Naive thymus-derived CD4-positive, alpha-beta T cell (primary cell): Measurements from ENCODE around the gene PCDHGB5. TPM values are rescaled to one million over a fixed set of nuclear protein-coding genes. Genes with fewer than 3 reads are reported as not detected.
"Not testable (repeated sequence)": the region's sequence is repeated elsewhere in the genome, so short reads cannot be mapped to it uniquely, and the experiment has no call there.

Experiments used
- ATAC-seq: fragments of 150-1000 bp; cut with Tn5 transposase; 2 replicates; pipeline ENCODE4 v1.10.0; 2021; ENCODE audit warnings: mild to moderate bottlenecking, moderate library complexity
- CTCF ChIA-PET: fragments of 350-600 bp; sonication (Branson Sonifier 250); formaldehyde crosslinking; loops from one replicate; lab custom pipeline; 2021; ENCODE audit warnings: antibody characterized with exemption; lab: Charles Lee
- POLR2A ChIA-PET: fragments of 350-600 bp; sonication (Branson Sonifier 250); formaldehyde crosslinking; loops from one replicate; lab custom pipeline; 2021; ENCODE audit warnings: antibody characterized with exemption, inconsistent platforms; lab: Charles Lee
- DNase-seq, 9 donors: peaks; one replicate each; pipeline versions ENCODE4 v3.0.0 to v3.0.0-alpha.2; 2020 to 2022; ENCODE audit warnings: mixed read lengths in 1 of 9
- H3K27ac ChIP-seq: one replicate; pipeline ENCODE4 v1.7.0; 2013; ENCODE audit warnings: mild to moderate bottlenecking, low read depth, low read length, moderate library complexity
- H3K27me3 ChIP-seq, 2 donors: one replicate each; pipeline ENCODE4 v1.7.0; 2013; ENCODE audit warnings: low read length in 2 of 2, mild to moderate bottlenecking in 2 of 2, moderate library complexity in 2 of 2; ENCODE audit not compliant: control insufficient read depth in 2 of 2, insufficient read depth in 2 of 2
- H3K36me3 ChIP-seq, 3 experiments: 1 replicate in 2 of 3; 2 replicates in 1 of 3; pipeline ENCODE4 v1.7.0; 2013; ENCODE audit warnings: low read length in 3 of 3, mild to moderate bottlenecking in 3 of 3, moderate library complexity in 1 of 3; ENCODE audit not compliant: insufficient read depth in 3 of 3, control insufficient read depth in 2 of 3
- H3K4me1 ChIP-seq, 2 donors: one replicate each; pipeline ENCODE4 v1.7.0; 2013; ENCODE audit warnings: low read length in 2 of 2, mild to moderate bottlenecking in 2 of 2, moderate library complexity in 1 of 2; ENCODE audit not compliant: control insufficient read depth in 2 of 2, insufficient read depth in 2 of 2
- H3K4me3 ChIP-seq: 2 replicates; pipeline ENCODE4 v1.7.0; 2013; ENCODE audit warnings: mild to moderate bottlenecking, low read length
- H3K9me3 ChIP-seq, 3 experiments: 1 replicate in 2 of 3; 2 replicates in 1 of 3; pipeline ENCODE4 v1.7.0; 2013; ENCODE audit warnings: low read length in 3 of 3; ENCODE audit not compliant: control insufficient read depth in 2 of 3
- H3K27ac Mint-ChIP-seq, 9 donors: one replicate each; pipeline ENCODE4 v1.8.0; 2020 to 2022; ENCODE audit warnings: mixed read lengths in 9 of 9, mild to moderate bottlenecking in 8 of 9, moderate library complexity in 5 of 9, inconsistent platforms in 2 of 9
- H3K27me3 Mint-ChIP-seq, 5 donors: one replicate each; pipeline ENCODE4 v1.8.0; 2021 to 2022; ENCODE audit warnings: mixed read lengths in 5 of 5, mild to moderate bottlenecking in 1 of 5
- H3K36me3 Mint-ChIP-seq, 5 donors: one replicate each; pipeline ENCODE4 v1.8.0; 2020 to 2022; ENCODE audit warnings: mixed read lengths in 5 of 5, mild to moderate bottlenecking in 3 of 5, inconsistent platforms in 1 of 5
- H3K4me1 Mint-ChIP-seq, 7 donors: one replicate each; pipeline ENCODE4 v1.8.0; 2020 to 2022; ENCODE audit warnings: mixed read lengths in 7 of 7, mild to moderate bottlenecking in 3 of 7, inconsistent platforms in 1 of 7
- H3K4me3 Mint-ChIP-seq, 10 donors: one replicate each; pipeline ENCODE4 v1.8.0; 2020 to 2022; ENCODE audit warnings: mild to moderate bottlenecking in 10 of 10, mixed read lengths in 10 of 10, moderate library complexity in 6 of 10, inconsistent platforms in 2 of 10
- H3K9me3 Mint-ChIP-seq, 11 donors: one replicate each; pipeline ENCODE4 v1.8.0; 2020 to 2022; ENCODE audit warnings: mixed read lengths in 11 of 11, mild to moderate bottlenecking in 4 of 11, inconsistent platforms in 1 of 11, moderate library complexity in 1 of 11
- intact Hi-C, 2 donors: fragments of 100-400 bp; cut with micrococcal nuclease; formaldehyde crosslinking; loops; one replicate each; pipeline ENCODE4 v1.15.1; 2023
- polyA plus RNA-seq, 2 donors: library from polyadenylated mRNA; unstranded; fragments of 300-500 nt; fragmentation: Illumina TruSeq; gene quantifications; one replicate each; pipeline ENCODE4 v1.2.3, GENCODE V29; 2021
- total RNA-seq, 6 experiments: library from RNA in 5 of 6; stranded (reverse) in 5 of 6; gene quantifications; 1 replicate in 5 of 6; 2 replicates in 1 of 6; pipeline ENCODE4 v1.2.3 and lab custom pipeline; 2021 to 2026

The PCDHGB5 gene
- total and polyA plus RNA-seq, 7 experiments from 2014 or later, result 0.09 to 0.49 (median 0.42) TPM

- H3K27ac Mint-ChIP-seq, H3K4me1 ChIP-seq, H3K27me3 ChIP-seq, H3K4me3 Mint-ChIP-seq, H3K27ac ChIP-seq, H3K4me3 ChIP-seq, intact Hi-C loops, POLR2A ChIA-PET, DNase-seq, ATAC-seq, CTCF ChIA-PET, H3K36me3 ChIP-seq, H3K4me1 Mint-ChIP-seq: not testable (repeated sequence)
- peaks cover 0 to 46% (median 0%) of the 10 kb centered on the region in 3 experiments for H3K9me3 ChIP-seq
- H3K27me3 Mint-ChIP-seq, result peaks cover 19 to 79% (median 69%) of the 10 kb centered on the region in 5 donors
- H3K9me3 Mint-ChIP-seq, result peaks cover 8 to 91% (median 47%) of the 10 kb centered on the region in 11 donors
- peaks cover 2 to 22% (median 10%) of the 10 kb centered on the region in 5 donors for H3K36me3 Mint-ChIP-seq
Measured at GRCh38 chr5:141375444-141376155, 22.1 kb upstream of the PCDHGB5 start.

- H3K27me3 ChIP-seq, result peaks cover 0 to 18% of the 10 kb centered on the region in 2 donors
- H3K4me3 ChIP-seq, result no peak within 1 kb of the TSS
- H3K36me3 Mint-ChIP-seq, result peaks cover 0 to 17% (median 10%) of the 10 kb centered on the region in 5 donors
- H3K4me1 ChIP-seq, result no peaks in the 10 kb centered on the region
- ATAC-seq, result peak; percentile 36
- H3K36me3 ChIP-seq, result no peaks in the 10 kb centered on the region
- peak within 1 kb of the TSS; percentile 46 to 83 (median 70) for H3K4me3 Mint-ChIP-seq
- peak within 1 kb of the TSS in 1 of 9 donors; percentile 14 for H3K27ac Mint-ChIP-seq
- CTCF ChIA-PET, result no interaction called here
- DNase-seq, result no peak
- POLR2A ChIA-PET, result no interaction called here
- intact Hi-C loops, result no loop called here
- H3K27me3 Mint-ChIP-seq, result peaks cover 36 to 85% (median 79%) of the 10 kb centered on the region in 5 donors
- H3K4me1 Mint-ChIP-seq, result peaks cover 0 to 4% (median 0%) of the 10 kb centered on the region in 7 donors
- H3K9me3 ChIP-seq, result peaks cover 0 to 30% (median 0%) of the 10 kb centered on the region in 3 experiments
- no peak within 1 kb of the TSS for H3K27ac ChIP-seq
- peaks cover 0 to 87% (median 41%) of the 10 kb centered on the region in 11 donors for H3K9me3 Mint-ChIP-seq
Measured at GRCh38 chr5:141382469-141383294, 15.1 kb upstream of the PCDHGB5 start, which contains the start of gene PCDHGA7. TSS of gene PCDHGA7 (plus strand) at chr5:141382742. CDS start at chr5:141382900, 158 bp downstream.

GRCh38 chr5:141383345-141383744, 14.4 kb upstream of the PCDHGB5 start:
- H3K27me3 Mint-ChIP-seq, result peaks cover 38 to 86% (median 81%) of the 10 kb centered on the region in 5 donors
- H3K4me3 ChIP-seq, result no peak overlapping the region
- H3K27ac Mint-ChIP-seq, result no peak overlapping the region
- H3K4me1 Mint-ChIP-seq, result peaks cover 0 to 4% (median 0%) of the 10 kb centered on the region in 7 donors
- ATAC-seq (no peak), DNase-seq (no peak)
- intact Hi-C loops, result no loop called here
- no peak overlapping the region for H3K27ac ChIP-seq
- ChIA-PET POLR2A (no interaction called here), CTCF (no interaction called here)
- H3K4me3 Mint-ChIP-seq, result peak overlapping the region in 2 of 10 donors; percentile 2 to 64
- no peaks in the 10 kb centered on the region for H3K4me1 ChIP-seq
- no peaks in the 10 kb centered on the region for H3K36me3 ChIP-seq
- peaks cover 0 to 18% of the 10 kb centered on the region in 2 donors for H3K27me3 ChIP-seq
- H3K9me3 ChIP-seq, result peaks cover 0 to 31% (median 0%) of the 10 kb centered on the region in 3 experiments
- H3K9me3 Mint-ChIP-seq, result peaks cover 0 to 85% (median 44%) of the 10 kb centered on the region in 11 donors
- peaks cover 0 to 19% (median 10%) of the 10 kb centered on the region in 5 donors for H3K36me3 Mint-ChIP-seq

GRCh38 chr5:141384471-141385267, 13.1 kb upstream of the PCDHGB5 start:
- Histone ChIP-seq H3K36me3 (no peaks in the 10 kb centered on the region), H3K4me3 (no peak overlapping the region), H3K27ac (no peak overlapping the region), H3K27me3 (peaks cover 0 to 18% of the 10 kb centered on the region in 2 donors), H3K4me1 (no peaks in the 10 kb centered on the region), H3K9me3 (peaks cover 0 to 42% (median 0%) of the 10 kb centered on the region in 3 experiments)
- CTCF ChIA-PET, result interaction anchor here (0.6 kb wide), 1 partner anchor 21 kb away, joined by 8 read pairs; no protein-coding TSS in a partner anchor
- intact Hi-C loops, result no loop called here
- no peak for DNase-seq
- peaks cover 0 to 86% (median 55%) of the 10 kb centered on the region in 11 donors for H3K9me3 Mint-ChIP-seq
- no peak for ATAC-seq
- H3K4me1 Mint-ChIP-seq, result peaks cover 0 to 4% (median 0%) of the 10 kb centered on the region in 7 donors
- H3K27me3 Mint-ChIP-seq, result peaks cover 41 to 86% (median 81%) of the 10 kb centered on the region in 5 donors
- H3K4me3 Mint-ChIP-seq, result no peak overlapping the region
- POLR2A ChIA-PET, result no interaction called here
- peaks cover 0 to 27% (median 10%) of the 10 kb centered on the region in 5 donors for H3K36me3 Mint-ChIP-seq
- no peak overlapping the region for H3K27ac Mint-ChIP-seq

GRCh38 chr5:141387557-141388311, 10.0 kb upstream of the PCDHGB5 start, which contains the start of gene PCDHGB4:
TSS of gene PCDHGB4 (plus strand) at chr5:141387698. CDS start at chr5:141387885, 187 bp downstream.
- Mint-ChIP-seq H3K9me3 (peaks cover 0 to 90% (median 56%) of the 10 kb centered on the region in 11 donors), H3K36me3 (peaks cover 5 to 31% (median 10%) of the 10 kb centered on the region in 5 donors), H3K4me3 (peak within 1 kb of the TSS in 9 of 10 donors; percentile 19 to 68 (median 50)), H3K27me3 (peaks cover 36 to 85% (median 81%) of the 10 kb centered on the region in 5 donors)
- DNase-seq, result peak in 3 of 9 donors; percentile 8 to 24 (median 8)
- ATAC-seq, result peak; percentile 74
- H3K36me3 ChIP-seq, H3K4me1 Mint-ChIP-seq, H3K27ac Mint-ChIP-seq, H3K4me1 ChIP-seq, CTCF ChIA-PET, POLR2A ChIA-PET, H3K27ac ChIP-seq, intact Hi-C loops, H3K4me3 ChIP-seq: not testable (repeated sequence)
- H3K27me3 ChIP-seq, result peaks cover 4 to 16% of the 10 kb centered on the region in 2 donors
- peaks cover 0 to 45% (median 0%) of the 10 kb centered on the region in 3 experiments for H3K9me3 ChIP-seq
